Lung microvascular endothelial cell (primary cell): ENCODE results near the gene STK10. TPM values are rescaled to one million over a fixed set of nuclear protein-coding genes. Genes with fewer than 3 reads are reported as not detected.
A peak's percentile ranks its signal among the peaks of the same experiment; 100 is the strongest.

Experiments used
- DNase-seq, 2 donors: peaks; one replicate each; pipeline versions ENCODE4 v3.0.0 to v3.0.0-alpha.2; 2010; ENCODE audit warnings: low read depth in 2 of 2
- total RNA-seq: library from RNA; depleted of rRNA; stranded (reverse); fragments of >200 nt; gene quantifications from 2 replicates; pipeline ENCODE4 v1.2.1, GENCODE V29; 2014

Gene STK10
- total RNA-seq, 1 donor from 2014 or later: 30.0 TPM

DNA sequence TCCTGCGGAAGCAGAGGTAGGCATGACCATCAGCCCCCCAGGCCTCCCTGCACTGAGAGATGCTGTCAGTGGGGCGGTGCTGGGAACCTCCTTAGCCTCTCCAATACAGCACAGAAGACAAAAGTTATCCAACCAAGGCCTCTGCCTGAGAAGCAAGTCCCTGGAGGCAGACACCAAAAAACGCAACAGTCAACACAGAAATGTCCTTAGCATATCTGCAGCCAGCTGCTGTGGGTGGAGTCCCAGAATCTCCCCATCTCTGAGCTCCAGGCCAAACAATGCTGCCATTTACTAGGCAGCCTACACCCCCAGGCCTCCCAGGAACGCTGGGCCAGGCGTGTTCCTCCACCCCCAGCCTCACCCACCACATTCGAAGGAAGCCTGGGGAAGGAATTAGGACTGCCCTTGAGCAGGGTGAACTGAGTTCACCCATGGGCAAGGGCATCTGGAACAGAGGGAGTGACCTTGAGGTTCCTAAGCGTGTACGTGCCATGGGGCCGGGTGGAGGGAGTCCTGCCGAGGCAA is 43.7 kb downstream of the STK10 start:
- DNase-seq: no peak

DNA sequence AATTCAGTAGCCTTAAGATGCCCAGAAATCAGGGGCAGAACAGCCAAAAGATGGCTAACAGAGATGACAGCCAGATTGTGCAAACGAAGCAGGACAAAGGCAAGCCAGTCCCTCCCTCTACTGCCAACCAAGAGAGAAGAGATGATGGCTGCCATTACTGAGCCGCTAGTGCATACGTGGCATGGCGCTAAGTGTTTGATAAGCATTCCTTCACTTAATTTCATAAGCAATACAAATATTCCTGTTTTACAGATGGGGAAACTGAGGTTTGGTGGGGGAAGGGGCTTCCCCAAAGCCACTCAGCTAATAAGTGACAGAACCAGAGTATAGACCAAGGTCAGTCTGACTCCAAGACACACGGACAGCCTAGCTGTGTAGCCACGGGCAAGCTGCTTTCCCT is 44.1 kb downstream of the STK10 start:
- no peak for DNase-seq

GRCh38 chr5:172142709-172143215 is 45.3 kb downstream of the STK10 start:
- DNase-seq: no peak

DNA sequence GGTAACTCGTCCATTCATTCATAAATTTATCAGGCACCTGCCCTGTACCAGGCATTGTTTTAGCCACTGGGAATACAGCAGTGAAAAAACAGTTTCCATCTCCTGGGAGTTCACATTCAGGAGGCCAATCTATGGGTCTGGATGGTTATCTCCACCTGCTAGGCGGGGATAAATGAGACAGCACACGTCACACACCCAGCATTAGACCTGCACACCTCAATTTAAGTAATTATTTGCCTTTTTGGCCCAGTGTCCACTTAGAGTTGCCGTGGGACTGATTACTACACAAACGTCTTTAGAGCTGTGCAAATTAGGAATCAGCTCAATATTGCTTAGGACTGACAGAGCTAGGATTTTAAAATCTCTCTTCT is 46.1 kb downstream of the STK10 start:
- no peak for DNase-seq

- DNase-seq: no peak
Observed at GRCh38 chr5:172140866-172141265, 47.2 kb downstream of the STK10 start.

DNA sequence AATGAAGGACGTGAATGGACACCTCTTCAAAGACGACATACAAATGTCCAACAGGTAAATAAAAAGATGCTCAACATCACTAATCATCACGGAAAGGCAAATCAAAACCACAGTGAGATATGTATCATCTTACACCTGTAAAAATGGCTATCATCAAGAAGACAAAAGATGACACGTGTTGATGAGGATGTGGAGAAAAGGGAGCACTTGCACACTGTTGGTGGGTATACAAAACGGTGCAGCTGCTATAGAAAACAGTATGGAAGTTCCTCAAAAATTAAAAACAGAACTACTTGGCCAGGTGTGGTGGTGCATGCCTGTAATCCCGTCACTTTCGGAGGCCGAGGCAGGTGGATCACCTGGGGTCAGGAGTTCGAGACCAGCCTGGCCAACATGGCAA is 47.9 kb downstream of the STK10 start:
- no peak for DNase-seq

DNA sequence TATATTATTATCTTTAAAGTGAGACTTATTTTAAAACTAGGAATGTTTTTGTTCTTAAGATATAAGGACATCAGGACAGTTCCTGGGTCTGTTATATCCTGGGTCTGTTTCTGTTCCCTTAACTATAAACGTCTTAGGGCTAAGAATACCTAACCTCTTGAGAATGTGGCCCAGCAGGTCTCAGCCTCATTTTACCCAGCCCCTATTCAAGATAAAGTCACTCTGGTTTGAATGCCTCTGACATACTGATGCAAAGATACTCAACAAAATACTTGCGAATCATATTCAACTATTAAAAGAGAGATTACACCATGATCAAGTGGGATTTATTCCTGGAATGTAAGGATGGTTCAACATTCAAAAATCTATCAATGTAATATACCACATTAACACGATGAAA is 51.0 kb downstream of the STK10 start:
- no peak for DNase-seq

DNA sequence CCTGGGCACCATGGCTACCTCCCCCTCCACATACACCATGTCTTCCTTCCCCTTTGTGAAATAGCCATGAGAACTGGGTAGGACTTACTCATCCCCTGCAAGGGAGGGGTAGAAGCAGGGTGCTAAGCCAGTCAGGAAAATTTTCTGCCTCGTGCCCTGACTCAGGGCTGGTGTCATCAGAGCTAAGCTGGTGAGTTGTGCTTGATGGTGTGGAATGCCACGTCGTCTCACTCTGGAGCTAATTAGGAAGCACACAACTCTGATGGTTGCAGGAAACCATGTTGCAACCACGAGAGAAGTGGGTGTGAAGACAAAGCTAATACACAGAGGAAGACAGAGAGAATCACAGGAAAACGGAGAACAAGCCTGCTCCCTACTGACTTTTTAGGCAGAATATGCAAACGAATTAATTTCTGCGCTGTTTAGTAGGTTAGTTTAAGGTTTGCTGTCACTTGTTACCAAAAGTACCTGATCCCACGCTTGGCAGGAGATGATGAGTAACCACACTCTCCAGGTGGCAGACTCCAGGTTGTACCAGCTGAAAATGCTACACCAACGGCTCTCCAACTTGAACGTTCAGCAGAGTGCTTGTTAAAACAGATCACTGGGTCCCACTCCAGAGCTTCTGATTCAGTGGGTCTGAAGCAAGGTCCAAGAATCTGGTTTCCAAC is 54.5 kb downstream of the STK10 start:
- peak; percentile 47 to 89 for DNase-seq

- DNase-seq: no peak
Observed at GRCh38 chr5:172131690-172132089, 56.3 kb downstream of the STK10 start.

- DNase-seq: no peak
Observed at GRCh38 chr5:172129256-172129910, 58.6 kb downstream of the STK10 start.

DNA sequence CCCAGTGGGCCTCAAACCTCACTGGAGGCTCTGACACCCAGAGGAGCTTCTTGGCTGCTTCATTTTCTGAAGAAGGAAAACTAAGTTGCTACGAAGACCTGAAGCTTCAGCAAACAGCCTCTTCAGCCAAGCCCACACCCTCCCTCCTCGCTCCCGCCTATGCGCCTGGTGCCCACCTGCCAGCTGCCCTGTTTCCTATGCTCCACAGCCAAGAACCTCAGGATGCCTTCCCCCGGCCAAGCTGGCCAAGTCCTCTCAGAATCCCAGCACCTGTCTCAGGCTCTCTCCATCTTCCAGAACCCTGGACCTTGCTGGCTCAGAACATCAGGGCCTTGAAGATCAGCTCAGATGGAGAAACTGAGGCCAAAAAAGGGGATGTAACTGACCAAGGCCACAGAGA is 60.4 kb downstream of the STK10 start:
- DNase-seq: no peak

DNA sequence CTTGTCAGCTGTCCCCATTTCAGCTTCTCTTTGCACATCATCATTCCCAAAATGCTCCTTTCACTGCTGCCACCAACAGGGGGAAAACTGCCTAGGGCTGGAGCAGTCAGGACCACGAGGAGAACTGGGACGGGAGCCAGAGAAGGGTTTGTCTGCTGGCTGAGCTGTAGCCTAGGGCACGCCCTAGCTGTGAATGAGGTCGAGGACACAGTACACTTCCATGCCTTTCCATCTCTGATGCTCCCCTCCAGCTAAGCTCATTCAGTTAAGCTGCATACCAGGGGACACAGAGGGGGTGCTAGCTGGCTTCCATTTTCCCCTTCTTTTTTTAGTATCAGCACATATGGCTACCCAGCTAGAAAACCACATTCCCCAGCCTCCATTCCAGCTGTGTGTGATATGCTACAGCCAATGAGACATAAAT is 64.7 kb downstream of the STK10 start:
- peak; percentile 68 to 82 for DNase-seq

DNA sequence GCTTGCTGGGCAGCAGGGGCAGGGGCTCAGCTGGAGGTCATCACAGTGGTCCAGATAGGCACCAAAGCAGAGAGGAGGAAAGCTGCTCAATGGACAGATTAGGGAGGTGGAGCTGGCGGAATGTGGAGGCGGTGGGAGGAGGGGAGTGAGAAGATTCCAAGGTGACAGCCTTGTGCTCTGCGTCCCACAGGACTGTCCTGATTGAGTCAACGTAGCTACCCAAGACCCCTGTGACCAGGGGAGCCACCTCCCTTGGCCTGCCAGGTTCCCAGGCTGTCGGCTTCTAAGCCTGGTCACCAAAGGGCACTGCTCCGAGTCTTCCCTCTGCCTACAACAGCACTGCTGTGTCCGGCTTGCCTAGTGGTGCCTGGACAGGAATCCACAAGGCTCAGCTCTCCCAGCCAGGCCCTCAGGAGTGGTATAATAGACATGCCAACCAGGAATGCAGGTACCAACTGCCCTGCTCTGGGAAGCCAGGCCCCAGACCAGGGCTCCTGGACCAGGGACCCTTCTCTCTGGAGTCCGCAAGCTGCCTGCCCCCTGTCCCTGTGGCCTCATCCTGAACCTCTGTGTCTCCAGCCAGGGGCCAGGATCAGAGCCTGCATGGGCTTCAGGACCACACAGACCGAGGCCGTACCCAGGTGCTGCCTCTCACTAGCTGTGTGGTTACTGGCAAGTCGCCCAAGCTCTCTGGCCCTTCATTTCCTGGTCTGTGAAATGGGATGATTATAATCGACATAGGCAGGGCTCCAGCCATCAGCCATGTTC is 67.9 kb downstream of the STK10 start:
- no peak for DNase-seq

DNA sequence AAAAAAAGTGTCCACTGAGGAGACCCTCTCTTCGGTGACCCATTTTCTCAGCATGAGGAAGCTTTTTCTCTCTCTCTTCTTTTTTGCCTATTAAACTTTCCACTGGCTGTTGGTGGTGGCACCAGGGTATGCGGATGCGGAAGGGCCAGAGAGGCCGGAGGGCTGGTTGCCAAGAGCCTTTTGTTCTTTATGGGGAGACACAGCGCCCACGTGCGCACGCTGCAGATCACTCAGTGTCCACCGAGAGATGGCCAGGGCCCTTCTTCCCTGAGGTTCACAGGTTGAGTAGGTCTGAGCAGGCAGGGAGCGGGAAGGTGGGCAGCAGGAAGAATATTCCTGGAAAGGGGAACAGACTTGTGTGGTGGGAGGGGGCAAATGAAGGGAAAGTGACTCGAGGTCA is 69.1 kb downstream of the STK10 start:
- peak in 1 of 2 donors; percentile 76 for DNase-seq

DNA sequence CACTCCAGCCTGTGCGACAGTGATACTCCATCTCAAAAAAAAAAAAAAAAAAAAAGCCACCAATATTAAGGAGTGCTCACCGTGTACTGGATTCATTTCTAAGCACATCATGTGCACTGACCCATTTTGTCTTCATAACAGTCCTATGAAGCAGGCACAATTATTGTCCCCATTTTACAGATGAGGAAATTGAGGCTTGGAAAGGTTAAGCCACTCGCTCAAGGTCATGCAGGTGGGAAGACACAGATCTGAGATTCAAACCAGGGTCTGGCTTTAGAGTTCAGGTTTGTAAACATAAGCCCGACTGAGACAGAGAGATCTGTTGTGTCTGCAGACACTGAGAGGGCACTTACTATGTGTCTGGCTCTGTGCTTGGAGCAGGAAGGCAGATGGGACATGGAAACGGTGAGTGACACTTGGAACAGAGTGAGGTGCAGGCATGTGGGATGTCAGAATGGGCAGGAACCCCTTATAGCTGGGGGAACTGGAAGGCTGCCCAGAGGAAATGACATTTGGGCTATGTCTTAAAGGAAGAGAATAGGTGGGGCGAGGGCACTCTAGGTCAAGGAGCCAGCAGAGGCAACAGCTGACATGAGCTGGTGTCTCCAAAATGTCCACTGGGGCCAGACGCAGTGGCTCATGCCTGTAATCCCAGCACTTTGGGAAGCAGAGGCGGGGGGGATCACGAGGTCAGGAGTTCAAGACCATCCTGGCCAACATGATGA is 69.9 kb downstream of the STK10 start:
- no peak for DNase-seq

GRCh38 chr5:172115541-172115982 is 72.5 kb downstream of the STK10 start:
- DNase-seq: peak in 1 of 2 donors; percentile 33

GRCh38 chr5:172114875-172115422 is 73.1 kb downstream of the STK10 start:
- no peak for DNase-seq

- DNase-seq: no peak
Observed at GRCh38 chr5:172113036-172113435, 75.0 kb downstream of the STK10 start.

- peak; percentile 39 to 87 for DNase-seq
Observed at GRCh38 chr5:172111852-172112225, 76.2 kb downstream of the STK10 start.

GRCh38 chr5:172110921-172111851 is 76.8 kb downstream of the STK10 start:
- peak in 1 of 2 donors; percentile 37 for DNase-seq
